ENCODE results near the gene KLC3. TPM values are rescaled to one million over a fixed set of nuclear protein-coding genes. Genes with fewer than 3 reads are reported as not detected.

KLC3 gene
- total RNA-seq, 1 experiment from 2014 or later: 23.4 TPM

DNA sequence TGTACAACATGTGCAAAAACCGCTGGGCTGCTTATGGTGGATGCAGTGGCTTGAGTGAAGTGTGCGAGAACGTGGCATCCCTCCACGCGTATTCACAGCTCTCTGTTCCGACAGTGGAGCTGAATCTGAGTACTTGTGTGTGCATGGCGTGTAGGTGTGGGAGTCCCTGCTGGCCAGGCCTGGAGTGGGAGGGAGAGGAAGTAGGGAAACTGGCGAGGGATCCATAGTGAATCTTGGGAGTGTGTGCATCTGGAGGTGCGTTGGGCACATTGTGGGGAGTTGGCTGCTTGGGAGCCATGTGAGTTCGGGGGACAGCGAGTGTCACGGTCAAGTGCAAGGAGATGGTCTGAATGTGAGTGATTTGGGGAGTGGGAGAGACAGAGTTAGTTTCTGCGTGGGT is 2.4 kb downstream of the KLC3 start:
- CTCF ChIA-PET: no interaction called here
- H3K27me3 ChIP-seq (ENCODE audit: low read length): no peaks in the 10 kb centered on the region
- DNase-seq (no peak), ATAC-seq (no peak)
- H4K20me1 ChIP-seq (ENCODE audit: low read length): no peaks in the 10 kb centered on the region
- H3K4me2 ChIP-seq (ENCODE audit: low read length): no peak overlapping the region
- H3K27ac ChIP-seq (ENCODE audit: low read length): no peak overlapping the region
- no peak overlapping the region for H3K4me3 ChIP-seq (ENCODE audit: low read length)
- H3K9me3 ChIP-seq (ENCODE audit: low read length): no peaks in the 10 kb centered on the region
- peaks cover 12% of the 10 kb centered on the region; the same call in 1 of the 2 replicates for H3K79me2 ChIP-seq (ENCODE audit: low read length)
- no peaks in the 10 kb centered on the region for H3K9me2 ChIP-seq (replicated peaks; ENCODE audit: low read length)
- BruUV-seq (replicated peaks): no TSS peak
- H2AFZ ChIP-seq (ENCODE audit: low read length): no peak overlapping the region
- H3F3A ChIP-seq (ENCODE audit: low read length, unreplicated experiment): no peaks in the 10 kb centered on the region
- intact Hi-C loops (cut with micrococcal nuclease): no loop called here
- no peaks in the 10 kb centered on the region for H3K36me3 ChIP-seq (ENCODE audit: low read depth, low read length)
- POLR2A ChIA-PET (ENCODE audit: unreplicated experiment): no interaction called here
- H3K9ac ChIP-seq (ENCODE audit: low read length): no peak overlapping the region
- peaks cover 10% of the 10 kb centered on the region; the same call in 1 of the 2 replicates for H3K4me1 ChIP-seq (ENCODE audit: insufficient read depth, low read length)
- no peak for TF ChIP-seq EZH2 (IDR thresholded peaks at IDR 0.05; ENCODE audit: low read length, unreplicated experiment)
- TF ChIP-seq, protein P1, sequence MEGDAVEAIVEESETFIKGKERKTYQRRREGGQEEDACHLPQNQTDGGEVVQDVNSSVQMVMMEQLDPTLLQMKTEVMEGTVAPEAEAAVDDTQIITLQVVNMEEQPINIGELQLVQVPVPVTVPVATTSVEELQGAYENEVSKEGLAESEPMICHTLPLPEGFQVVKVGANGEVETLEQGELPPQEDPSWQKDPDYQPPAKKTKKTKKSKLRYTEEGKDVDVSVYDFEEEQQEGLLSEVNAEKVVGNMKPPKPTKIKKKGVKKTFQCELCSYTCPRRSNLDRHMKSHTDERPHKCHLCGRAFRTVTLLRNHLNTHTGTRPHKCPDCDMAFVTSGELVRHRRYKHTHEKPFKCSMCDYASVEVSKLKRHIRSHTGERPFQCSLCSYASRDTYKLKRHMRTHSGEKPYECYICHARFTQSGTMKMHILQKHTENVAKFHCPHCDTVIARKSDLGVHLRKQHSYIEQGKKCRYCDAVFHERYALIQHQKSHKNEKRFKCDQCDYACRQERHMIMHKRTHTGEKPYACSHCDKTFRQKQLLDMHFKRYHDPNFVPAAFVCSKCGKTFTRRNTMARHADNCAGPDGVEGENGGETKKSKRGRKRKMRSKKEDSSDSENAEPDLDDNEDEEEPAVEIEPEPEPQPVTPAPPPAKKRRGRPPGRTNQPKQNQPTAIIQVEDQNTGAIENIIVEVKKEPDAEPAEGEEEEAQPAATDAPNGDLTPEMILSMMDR (conservative IDR thresholded peaks at IDR 0.05; ENCODE audit: low read depth, low read length): no peak

DNA sequence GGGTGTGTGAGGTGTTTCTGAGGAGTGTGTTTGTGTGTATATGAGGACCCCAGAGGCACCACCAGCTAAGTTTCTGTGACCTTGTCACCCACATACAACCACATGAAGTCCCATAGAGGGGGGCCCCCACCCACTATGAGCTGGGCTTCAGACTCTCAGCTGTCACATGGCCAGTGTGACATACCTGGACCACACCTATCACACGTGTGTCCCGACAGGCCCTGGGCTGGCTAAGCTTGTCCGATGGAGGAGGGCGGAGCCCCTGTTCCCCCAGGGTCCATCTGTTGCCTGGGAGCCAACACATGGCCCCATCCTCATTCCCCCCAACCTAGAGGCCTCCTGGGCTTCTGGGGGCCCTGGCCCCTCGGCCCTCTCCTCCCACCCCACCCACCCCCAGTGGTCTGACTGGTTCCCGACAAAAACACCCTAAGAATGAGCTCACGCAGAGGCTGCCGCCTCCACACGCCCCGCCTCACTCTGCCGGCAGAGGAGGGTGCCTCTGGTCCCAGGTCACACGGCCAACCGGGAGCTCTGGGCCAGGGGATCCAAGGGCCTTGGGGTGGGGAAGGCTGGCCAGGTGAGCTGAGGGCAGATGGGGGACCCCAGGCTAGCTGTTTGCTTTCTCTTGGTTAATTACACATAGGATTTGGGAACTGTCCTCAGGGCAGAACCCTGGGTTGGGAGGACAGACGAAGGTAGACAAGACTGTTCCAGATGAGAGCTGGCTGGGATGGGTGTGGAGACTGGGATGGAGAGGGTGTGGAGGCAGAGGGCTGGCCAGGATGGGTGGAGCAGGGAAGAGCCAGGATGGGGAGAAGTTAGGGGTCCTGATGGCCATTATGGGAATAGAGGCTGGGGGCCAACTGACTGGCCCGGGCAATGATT is 4.3 kb downstream of the KLC3 start:
- TF ChIP-seq EZH2 (IDR thresholded peaks at IDR 0.05; ENCODE audit: low read length, unreplicated experiment): no peak
- TF ChIP-seq EZH2phosphoT487 (IDR thresholded peaks at IDR 0.05; ENCODE audit: borderline replicate concordance, low read length): no peak
- TF ChIP-seq, protein P1 (conservative IDR thresholded peaks at IDR 0.05; ENCODE audit: low read depth, low read length): no peak
- ChIA-PET CTCF (no interaction called here), POLR2A (ENCODE audit: unreplicated experiment) (no interaction called here)
- no peak overlapping the region for H2AFZ ChIP-seq (ENCODE audit: low read length)
- H3K36me3 ChIP-seq (ENCODE audit: low read depth, low read length): no peaks in the 10 kb centered on the region
- ATAC-seq: no peak
- H3K4me2 ChIP-seq (ENCODE audit: low read length): no peak overlapping the region
- peaks cover 10% of the 10 kb centered on the region; the same call in 1 of the 2 replicates for H3K4me1 ChIP-seq (ENCODE audit: insufficient read depth, low read length)
- no peak overlapping the region for H3K4me3 ChIP-seq (ENCODE audit: low read length)
- DNase-seq: no peak
- no peaks in the 10 kb centered on the region for H3K9me3 ChIP-seq (ENCODE audit: low read length)
- H3K79me2 ChIP-seq (ENCODE audit: low read length): peaks cover 12% of the 10 kb centered on the region; the same call in 1 of the 2 replicates
- H3K9me2 ChIP-seq (replicated peaks; ENCODE audit: low read length): no peaks in the 10 kb centered on the region
- no peak overlapping the region for H3K27ac ChIP-seq (ENCODE audit: low read length)
- no TSS peak for BruUV-seq (replicated peaks)
- no peaks in the 10 kb centered on the region for H3K27me3 ChIP-seq (ENCODE audit: low read length)
- H3K9ac ChIP-seq (ENCODE audit: low read length): no peak overlapping the region
- intact Hi-C loops (cut with micrococcal nuclease): no loop called here
- H3F3A ChIP-seq (ENCODE audit: low read length, unreplicated experiment): no peaks in the 10 kb centered on the region
- H4K20me1 ChIP-seq (ENCODE audit: low read length): no peaks in the 10 kb centered on the region

DNA sequence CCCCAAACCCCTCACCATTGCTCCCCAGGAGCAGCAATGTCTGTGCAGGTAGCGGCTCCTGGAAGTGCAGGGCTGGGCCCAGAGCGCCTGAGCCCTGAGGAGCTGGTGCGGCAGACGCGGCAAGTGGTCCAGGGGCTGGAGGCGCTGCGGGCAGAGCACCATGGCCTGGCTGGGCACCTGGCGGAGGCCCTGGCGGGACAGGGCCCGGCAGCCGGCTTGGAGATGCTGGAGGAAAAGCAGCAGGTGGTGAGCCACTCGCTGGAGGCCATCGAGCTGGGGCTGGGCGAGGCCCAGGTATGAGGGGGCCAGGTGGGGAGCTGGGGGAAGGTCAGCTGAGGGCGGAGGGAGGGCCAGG is 4.9 kb downstream of the KLC3 start:
- Histone ChIP-seq H2AFZ (ENCODE audit: low read length) (no peak overlapping the region), H3K27me3 (ENCODE audit: low read length) (no peaks in the 10 kb centered on the region), H3K36me3 (ENCODE audit: low read depth, low read length) (no peaks in the 10 kb centered on the region), H3K4me2 (ENCODE audit: low read length) (no peak overlapping the region), H3K4me1 (ENCODE audit: insufficient read depth, low read length) (peaks cover 10% of the 10 kb centered on the region; the same call in 1 of the 2 replicates), H3K9me2 (replicated peaks; ENCODE audit: low read length) (no peaks in the 10 kb centered on the region), H3K27ac (ENCODE audit: low read length) (no peak overlapping the region), H3K9me3 (ENCODE audit: low read length) (no peaks in the 10 kb centered on the region), H3K4me3 (ENCODE audit: low read length) (no peak overlapping the region), H3K9ac (ENCODE audit: low read length) (no peak overlapping the region), H4K20me1 (ENCODE audit: low read length) (no peaks in the 10 kb centered on the region), H3F3A (ENCODE audit: low read length, unreplicated experiment) (no peaks in the 10 kb centered on the region), H3K79me2 (ENCODE audit: low read length) (peaks cover 12% of the 10 kb centered on the region; the same call in 1 of the 2 replicates)
- intact Hi-C loops (cut with micrococcal nuclease): no loop called here
- ChIA-PET CTCF (no interaction called here), POLR2A (ENCODE audit: unreplicated experiment) (no interaction called here)
- DNase-seq (no peak), ATAC-seq (no peak)
- no peak for TF ChIP-seq EZH2 (IDR thresholded peaks at IDR 0.05; ENCODE audit: low read length, unreplicated experiment)
- no TSS peak for BruUV-seq (replicated peaks)
